Measurements from ENCODE around the gene KRT4.

KRT4 gene

GRCh38 chr12:52821826-52822660 lies 8.1 kb upstream of the KRT4 start:
- no peak for DNase-seq

- DNase-seq: no peak
These were observed 7.3 kb upstream of the KRT4 start for GRCh38 chr12:52821071-52821730.

- no peak for DNase-seq
These were observed 6.6 kb upstream of the KRT4 start for GRCh38 chr12:52820521-52820920.

GRCh38 chr12:52819731-52820510 lies 6.0 kb upstream of the KRT4 start:
- DNase-seq: no peak

GRCh38 chr12:52818887-52819420 lies 5.0 kb upstream of the KRT4 start:
- no peak for DNase-seq

GRCh38 chr12:52818388-52818787 lies 4.5 kb upstream of the KRT4 start:
- DNase-seq: no peak

- no peak for DNase-seq
These were observed 3.9 kb upstream of the KRT4 start for GRCh38 chr12:52817699-52818238.

- DNase-seq: no peak
These were observed 3.2 kb upstream of the KRT4 start for GRCh38 chr12:52817003-52817698.

GRCh38 chr12:52815676-52816588 lies 2.0 kb upstream of the KRT4 start:
- DNase-seq: no peak

- DNase-seq: no peak
These were observed 1.2 kb upstream of the KRT4 start for GRCh38 chr12:52815161-52815560.

- no peak for DNase-seq
These were observed 817 bp upstream of the KRT4 start for GRCh38 chr12:52814710-52815155.

- no peak for DNase-seq
These were observed 605 bp downstream of the KRT4 start for GRCh38 chr12:52813203-52813819.

GRCh38 chr12:52812749-52813148 lies 1.2 kb downstream of the KRT4 start:
- no peak for DNase-seq

- no peak for DNase-seq
These were observed 1.9 kb downstream of the KRT4 start for GRCh38 chr12:52812073-52812400.

GRCh38 chr12:52811191-52812072 lies 2.5 kb downstream of the KRT4 start:
- DNase-seq: no peak

GRCh38 chr12:52810554-52810953 lies 3.4 kb downstream of the KRT4 start:
- DNase-seq: no peak

GRCh38 chr12:52809166-52809565 lies 4.8 kb downstream of the KRT4 start:
- DNase-seq: no peak

GRCh38 chr12:52808573-52809160 lies 5.2 kb downstream of the KRT4 start:
- no peak for DNase-seq
